GM06990 (cell line): ENCODE data around the gene LASP1.

Source experiments
- DNase-seq: peaks from one replicate; pipeline ENCODE4 v3.0.0-alpha.2; 2011; ENCODE audit not compliant: insufficient read length; ENCODE audit errors: extremely low read depth
- H3K27me3 ChIP-seq: replicated peaks from 2 replicates; pipeline ENCODE4 v1.6.0; 2011; ENCODE audit warnings: low read length; ENCODE audit not compliant: control insufficient read depth, insufficient read depth
- H3K36me3 ChIP-seq: 2 replicates; pipeline ENCODE4 v1.5.1; 2011; ENCODE audit warnings: low read length; ENCODE audit not compliant: control insufficient read depth, insufficient read depth
- H3K4me3 ChIP-seq: replicated peaks from 2 replicates; pipeline ENCODE4 v1.5.1; 2011; ENCODE audit warnings: low read depth, mild to moderate bottlenecking, control low read depth, low read length
- TF ChIP-seq, protein P1 (sequence below): IDR thresholded peaks from 2 replicates; pipeline ENCODE4 v1.5.1; 2011; ENCODE audit warnings: low read length, control low read depth, mild to moderate bottlenecking, inconsistent platforms; ENCODE audit not compliant: insufficient read depth, poor library complexity, severe bottlenecking

Gene LASP1

DNA sequence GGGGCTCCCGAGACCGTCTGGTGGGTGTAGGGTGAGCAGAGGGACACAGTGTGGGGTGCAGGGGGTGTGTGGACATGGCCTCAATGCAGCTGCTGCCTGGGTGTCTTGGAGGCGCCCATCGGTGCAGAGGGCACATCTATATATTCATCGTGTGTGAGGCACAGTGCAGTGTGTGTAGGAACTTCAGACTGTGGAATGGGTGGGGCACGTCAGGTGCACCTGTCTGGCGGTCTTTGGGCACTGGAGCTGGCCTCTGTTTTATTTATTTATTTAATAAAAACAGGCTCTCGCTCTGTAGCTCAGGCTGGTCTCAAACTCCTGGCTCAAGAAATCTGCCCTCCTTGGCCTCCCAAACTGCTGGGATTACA, 16.8 kb downstream of the LASP1 start:
- TF ChIP-seq, protein P1, sequence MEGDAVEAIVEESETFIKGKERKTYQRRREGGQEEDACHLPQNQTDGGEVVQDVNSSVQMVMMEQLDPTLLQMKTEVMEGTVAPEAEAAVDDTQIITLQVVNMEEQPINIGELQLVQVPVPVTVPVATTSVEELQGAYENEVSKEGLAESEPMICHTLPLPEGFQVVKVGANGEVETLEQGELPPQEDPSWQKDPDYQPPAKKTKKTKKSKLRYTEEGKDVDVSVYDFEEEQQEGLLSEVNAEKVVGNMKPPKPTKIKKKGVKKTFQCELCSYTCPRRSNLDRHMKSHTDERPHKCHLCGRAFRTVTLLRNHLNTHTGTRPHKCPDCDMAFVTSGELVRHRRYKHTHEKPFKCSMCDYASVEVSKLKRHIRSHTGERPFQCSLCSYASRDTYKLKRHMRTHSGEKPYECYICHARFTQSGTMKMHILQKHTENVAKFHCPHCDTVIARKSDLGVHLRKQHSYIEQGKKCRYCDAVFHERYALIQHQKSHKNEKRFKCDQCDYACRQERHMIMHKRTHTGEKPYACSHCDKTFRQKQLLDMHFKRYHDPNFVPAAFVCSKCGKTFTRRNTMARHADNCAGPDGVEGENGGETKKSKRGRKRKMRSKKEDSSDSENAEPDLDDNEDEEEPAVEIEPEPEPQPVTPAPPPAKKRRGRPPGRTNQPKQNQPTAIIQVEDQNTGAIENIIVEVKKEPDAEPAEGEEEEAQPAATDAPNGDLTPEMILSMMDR: no peak
- peaks cover 42% of the 10 kb centered on the region for H3K36me3 ChIP-seq
- no peak overlapping the region for H3K4me3 ChIP-seq
- H3K27me3 ChIP-seq: no peaks in the 10 kb centered on the region
- no peak for DNase-seq

DNA sequence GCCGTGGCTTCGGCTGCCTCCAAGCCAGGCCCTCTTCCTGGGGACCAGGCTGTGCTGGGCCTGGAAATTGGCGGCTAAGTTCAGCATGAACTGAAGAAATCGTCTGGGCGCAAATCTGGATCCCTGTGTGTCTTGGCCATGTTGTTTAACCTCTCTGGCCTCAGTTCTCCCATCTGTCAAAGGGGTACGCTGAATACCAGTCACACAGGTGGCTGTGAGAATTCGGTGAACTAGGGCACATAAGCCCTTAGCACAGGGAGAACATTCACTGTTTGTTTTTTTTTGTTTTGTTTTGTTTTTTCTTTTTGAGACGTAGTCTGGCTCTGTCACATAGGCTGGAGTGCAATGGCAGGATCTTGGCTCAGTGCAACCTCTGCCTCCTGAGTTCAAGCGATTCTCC, 19.0 kb downstream of the LASP1 start:
- H3K4me3 ChIP-seq: no peak overlapping the region
- TF ChIP-seq, protein P1: no peak
- H3K27me3 ChIP-seq: no peaks in the 10 kb centered on the region
- DNase-seq: no peak
- H3K36me3 ChIP-seq: peaks cover 57% of the 10 kb centered on the region

DNA sequence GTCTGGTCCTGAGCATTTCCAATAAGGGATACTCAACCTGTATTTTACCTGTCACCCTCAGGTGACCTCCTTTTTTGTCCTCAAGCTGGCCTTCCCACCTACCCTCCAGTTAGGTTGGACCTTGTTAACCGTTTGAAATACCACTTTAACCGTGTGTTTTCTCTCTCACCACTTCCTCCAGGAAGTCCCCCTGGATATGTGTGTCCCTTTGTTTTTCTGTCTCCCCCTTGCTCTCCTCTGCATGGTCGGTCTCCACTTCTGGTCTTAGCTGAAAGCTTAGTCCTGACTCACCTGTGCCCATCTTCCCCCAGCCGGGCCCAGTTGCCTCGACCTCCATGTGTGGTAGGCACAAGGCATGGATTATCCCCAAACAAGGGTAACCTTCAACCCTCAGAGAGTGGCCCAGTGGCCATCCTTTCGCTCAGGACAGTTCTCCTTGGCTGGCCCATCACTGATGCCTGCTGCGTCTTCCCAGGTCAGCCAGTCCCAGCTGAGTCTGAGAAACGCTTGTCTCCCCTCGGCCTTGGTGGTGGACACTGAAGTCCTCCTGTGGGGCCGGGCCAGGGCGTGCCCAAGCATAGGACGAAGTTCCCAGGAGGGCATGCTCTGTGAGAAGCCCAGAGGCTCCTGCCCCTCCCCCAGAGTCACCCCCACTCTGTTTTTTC, 20.0 kb downstream of the LASP1 start:
- Histone ChIP-seq H3K36me3 (peaks cover 62% of the 10 kb centered on the region), H3K4me3 (no peak overlapping the region), H3K27me3 (no peaks in the 10 kb centered on the region)
- no peak for DNase-seq
- TF ChIP-seq, protein P1: no peak

DNA sequence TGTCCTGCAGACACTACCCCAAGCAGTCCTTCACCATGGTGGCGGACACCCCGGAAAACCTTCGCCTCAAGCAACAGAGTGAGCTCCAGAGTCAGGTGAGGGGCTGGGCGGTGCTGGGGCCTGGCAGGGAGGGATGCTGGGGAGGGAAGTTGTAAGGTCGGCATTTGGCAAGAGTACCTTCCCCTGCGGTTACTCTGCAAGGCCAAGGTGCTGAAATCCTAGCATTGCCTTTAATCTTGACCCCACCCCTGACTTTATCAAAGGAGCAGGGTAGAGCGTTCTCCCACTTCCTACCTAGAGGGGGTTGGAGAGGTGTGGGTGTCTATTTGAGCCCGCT, 20.5 kb downstream of the LASP1 start:
- DNase-seq: no peak
- Histone ChIP-seq H3K4me3 (no peak overlapping the region), H3K36me3 (peaks cover 57% of the 10 kb centered on the region), H3K27me3 (no peaks in the 10 kb centered on the region)
- TF ChIP-seq, protein P1: no peak

DNA sequence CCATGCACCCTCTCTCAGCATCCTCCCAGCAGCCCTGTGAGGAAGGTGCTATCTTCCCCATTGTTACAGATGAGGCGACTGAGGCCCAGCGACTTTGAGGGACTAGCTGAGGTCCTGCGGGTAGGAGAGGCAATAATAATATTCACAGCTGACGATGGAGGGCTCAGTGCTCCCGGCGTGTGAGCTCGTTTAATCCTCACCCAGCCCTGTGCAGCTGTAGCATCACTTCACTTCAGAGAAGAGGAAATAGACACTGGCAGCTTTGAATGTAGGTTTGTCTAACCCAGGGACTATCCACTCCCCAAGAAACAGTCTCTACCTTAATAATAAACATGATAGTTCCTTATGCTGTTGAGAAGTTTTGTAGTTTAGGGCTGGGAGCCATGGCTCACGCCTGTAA, 21.6 kb downstream of the LASP1 start:
- Histone ChIP-seq H3K27me3 (no peaks in the 10 kb centered on the region), H3K36me3 (peaks cover 53% of the 10 kb centered on the region), H3K4me3 (no peak overlapping the region)
- DNase-seq: no peak
- TF ChIP-seq, protein P1: no peak

DNA sequence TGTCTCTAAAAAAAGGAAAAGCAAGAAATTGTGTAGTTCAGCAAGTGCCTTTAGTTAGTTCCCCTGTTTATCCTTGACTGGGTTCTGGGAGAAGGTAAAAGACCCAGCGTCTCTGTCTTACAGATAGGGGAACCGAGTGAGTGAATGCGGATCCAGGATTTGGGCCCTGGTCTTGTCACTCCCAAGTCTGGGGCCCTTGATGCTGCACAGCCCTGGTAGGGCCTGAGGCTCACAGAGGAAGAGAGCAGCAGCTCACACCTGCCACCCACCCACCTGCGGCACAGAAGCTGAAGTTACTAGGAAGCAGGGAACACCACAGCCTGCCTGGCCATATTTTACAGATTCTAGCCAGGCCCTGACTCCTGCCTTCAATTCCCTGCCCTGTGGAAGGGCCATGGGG, 22.2 kb downstream of the LASP1 start:
- H3K36me3 ChIP-seq: peaks cover 49% of the 10 kb centered on the region
- TF ChIP-seq, protein P1: no peak
- H3K4me3 ChIP-seq: no peak overlapping the region
- H3K27me3 ChIP-seq: no peaks in the 10 kb centered on the region
- no peak for DNase-seq
